A549 (cell line): ENCODE data around the gene EML5. TPM values are rescaled to one million over a fixed set of nuclear protein-coding genes. Genes with fewer than 3 reads are reported as not detected.

Source experiments
- ATAC-seq, 2 experiments: fragments of 200-7000 bp in 1 of 2; fragments of >200 bp in 1 of 2; cut with Nextera tagmentation in 1 of 2; cut with Tn5 transposase in 1 of 2; 3 replicates each; pipeline versions ENCODE4 v1.8.0 to v1.9.1; 2018 to 2020; ENCODE audit warnings: mild to moderate bottlenecking in 1 of 2, moderate library complexity in 1 of 2
- CTCF ChIA-PET: fragments of 300-600 bp; sonication (Branson Sonifier 250); formaldehyde crosslinking; extraction: SDS; loops from one replicate; lab custom pipeline; 2021; ENCODE audit warnings: antibody characterized with exemption, inconsistent platforms; lab: Yijun Ruan, JAX
- POLR2A ChIA-PET: fragments of 350-600 bp; formaldehyde crosslinking; extraction: SDS; loops from one replicate; lab custom pipeline; 2021; ENCODE audit warnings: antibody characterized with exemption, inconsistent platforms; lab: Yijun Ruan, JAX
- DNase-seq, 2 experiments: peaks; one replicate each; pipeline versions ENCODE4 v3.0.0 to v3.0.0-alpha.2; 2011 to 2016; ENCODE audit warnings: low read depth in 1 of 2, low spot score in 1 of 2
- FAIRE-seq: peaks from 2 replicates; lab custom pipeline; 2011; peaks lifted over from hg19 to GRCh38; lab: Jason Lieb, UNC
- H3K27ac ChIP-seq, 2 experiments: fragments of >200 bp; sonication (Bioruptor Twin); formaldehyde crosslinking; 3 replicates each; pipeline ENCODE4 v1.5.1; 2016 to 2017
- H3K4me1 ChIP-seq: fragments of >200 bp; sonication (Bioruptor Twin); formaldehyde crosslinking; 3 replicates; pipeline ENCODE4 v1.6.1; 2016
- H3K4me2 ChIP-seq: fragments of >200 bp; sonication (Bioruptor Twin); formaldehyde crosslinking; 3 replicates; pipeline ENCODE4 v1.6.1; 2016
- H3K4me3 ChIP-seq: fragments of >200 bp; sonication (Bioruptor Twin); formaldehyde crosslinking; 3 replicates; pipeline ENCODE4 v1.5.1; 2016
- H3K9me3 ChIP-seq: fragments of >200 bp; sonication (Bioruptor Twin); formaldehyde crosslinking; 3 replicates; pipeline ENCODE4 v1.6.1; 2016
- CHD2 ChIP-seq: fragments of 150-350 bp; IDR thresholded peaks from 2 replicates; pipeline ENCODE4 v1.6.1; 2014; ENCODE audit warnings: low read length; ENCODE audit not compliant: partially characterized antibody
- CHD4 ChIP-seq: fragments of 200-600 bp; sonication (generic); IDR thresholded peaks from 2 replicates; pipeline ENCODE4 v1.6.1; 2016; ENCODE audit warnings: antibody characterized with exemption, mild to moderate bottlenecking, borderline replicate concordance
- EHF ChIP-seq: fragments of 250-450 bp; sonication (Bioruptor Pico); IDR thresholded peaks from 2 replicates; pipeline ENCODE4 v1.5.0; 2020; ENCODE audit warnings: mild to moderate bottlenecking
- ELK1 ChIP-seq: fragments of 150-350 bp; IDR thresholded peaks from 2 replicates; pipeline ENCODE4 v1.6.1; 2014; ENCODE audit warnings: low read depth, mild to moderate bottlenecking, low read length
- EP300 ChIP-seq, 2 experiments: fragments of >200 bp; sonication (Bioruptor Twin); formaldehyde crosslinking; IDR thresholded peaks; 2 replicates in 1 of 2; 3 replicates in 1 of 2; pipeline ENCODE4 v1.6.1; 2016 to 2017
- FOSB ChIP-seq: fragments of 250-450 bp; sonication (Bioruptor Pico); IDR thresholded peaks from 2 replicates; pipeline ENCODE4 v1.5.0; 2020; ENCODE audit warnings: mild to moderate bottlenecking, moderate library complexity
- HEYL ChIP-seq: fragments of 250-450 bp; sonication (Bioruptor Pico); IDR thresholded peaks from 2 replicates; pipeline ENCODE4 v1.8.0; 2021; ENCODE audit warnings: mild to moderate bottlenecking, moderate library complexity
- HOXB5 ChIP-seq: fragments of 250-450 bp; sonication (Bioruptor Pico); IDR thresholded peaks from 2 replicates; pipeline ENCODE4 v1.5.0; 2020; ENCODE audit warnings: mild to moderate bottlenecking, moderate library complexity
- JUN ChIP-seq, 2 experiments: fragments of >200 bp; sonication (Bioruptor Twin); formaldehyde crosslinking; IDR thresholded peaks; 2 replicates in 1 of 2; 3 replicates in 1 of 2; pipeline ENCODE4 v1.6.1; 2016 to 2017
- JUNB ChIP-seq: fragments of >200 bp; sonication (Bioruptor Twin); formaldehyde crosslinking; IDR thresholded peaks from 2 replicates; pipeline ENCODE4 v1.6.1; 2016
- KDM5A ChIP-seq: fragments of 200-600 bp; sonication (generic); IDR thresholded peaks from 2 replicates; pipeline ENCODE4 v1.6.1; 2016; ENCODE audit warnings: antibody characterized with exemption, mild to moderate bottlenecking
- MAFK ChIP-seq: fragments of 450-650 bp; IDR thresholded peaks from 2 replicates; pipeline ENCODE4 v1.6.1; 2014; ENCODE audit not compliant: partially characterized antibody
- NR3C1 ChIP-seq: fragments of >200 bp; sonication (Bioruptor Twin); formaldehyde crosslinking; IDR thresholded peaks from 3 replicates; pipeline ENCODE4 v1.6.1; 2017
- POLR2A ChIP-seq: IDR thresholded peaks from 2 replicates; pipeline ENCODE4 v1.6.1; 2012; ENCODE audit warnings: mild to moderate bottlenecking, low read length
- RARB ChIP-seq: fragments of 250-450 bp; sonication (Bioruptor Pico); IDR thresholded peaks from 2 replicates; pipeline ENCODE4 v1.8.0; 2021; ENCODE audit warnings: mild to moderate bottlenecking, moderate library complexity
- RCOR1 ChIP-seq: fragments of 150-350 bp; IDR thresholded peaks from 2 replicates; pipeline ENCODE4 v1.6.1; 2014; ENCODE audit warnings: antibody characterized with exemption, low read length, low read depth
- REST ChIP-seq: fragments of 200-600 bp; sonication (generic); IDR thresholded peaks from 2 replicates; pipeline ENCODE4 v1.6.1; 2016; ENCODE audit warnings: antibody characterized with exemption, mild to moderate bottlenecking, moderate library complexity
- SMC3 ChIP-seq: fragments of >200 bp; sonication (Bioruptor Twin); formaldehyde crosslinking; IDR thresholded peaks from 3 replicates; pipeline ENCODE4 v1.6.1; 2018; ENCODE audit warnings: inconsistent platforms
- WGBS: methylation state at CpG from one replicate; pipeline ENCODE4 v1.1.6; 2017; ENCODE audit errors: missing lambda C conversion rate; 5-methylcytosine and 5-hydroxymethylcytosine counted together
- polyA plus RNA-seq, 4 experiments: library from polyadenylated mRNA; depleted of rRNA in 3 of 4; stranded (reverse); fragments of >200 nt; fragmentation: RNase III in 1 of 4; extraction: RNeasy Plus Mini Kit Qiagen cat#74134 plus additional on column Dnase treatment in 1 of 4; gene quantifications; 2 replicates in 3 of 4; 3 replicates in 1 of 4; pipeline ENCODE4 v1.2.3, GENCODE V29; 2011 to 2017
- TF ChIP-seq, protein P1 (sequence below): IDR thresholded peaks from 2 replicates; pipeline ENCODE4 v1.6.1; 2012
- TF ChIP-seq, protein P2 (sequence below): fragments of 250-450 bp; sonication (Bioruptor Pico); IDR thresholded peaks from 2 replicates; pipeline ENCODE4 v1.5.0; 2021; ENCODE audit warnings: mild to moderate bottlenecking, moderate library complexity, borderline replicate concordance

EML5 gene
- polyA plus RNA-seq, 2 of the 4 experiments (the other 2 are of a cell fraction): 0.44 to 0.62 TPM

DNA sequence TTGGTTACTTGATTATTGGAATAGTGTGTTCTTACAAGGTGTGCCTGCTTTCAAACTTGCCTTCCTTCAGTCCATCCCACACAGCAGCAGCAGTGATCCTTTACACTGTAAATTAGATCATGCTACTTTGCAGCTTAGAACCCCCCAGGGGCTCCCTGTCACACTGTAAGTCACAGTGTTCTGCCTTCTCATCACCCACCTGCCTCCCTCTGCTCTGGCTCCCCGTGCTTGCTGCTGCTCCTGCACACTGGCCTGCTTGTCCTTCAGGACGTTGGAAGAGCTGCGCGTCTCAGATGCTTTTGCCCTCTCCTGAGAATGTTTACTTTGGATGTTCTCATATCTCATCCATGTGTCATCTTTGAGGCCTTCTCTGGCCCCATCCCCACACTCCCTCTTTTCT, 202.6 kb downstream of the EML5 start:
- Histone ChIP-seq H3K9me3 (no peaks in the 10 kb centered on the region), H3K4me1 (peaks cover 31% of the 10 kb centered on the region), H3K4me2 (peak overlapping the region; percentile 57), H3K4me3 (no peak overlapping the region), H3K27ac (peak overlapping the region; percentile 45 to 57; a peak in 4 of 6 replicates)
- ChIA-PET POLR2A (no interaction called here), CTCF (interaction anchor here (0.7 kb wide), 1 partner anchor 10 kb away, joined by 3 read pairs; no protein-coding TSS in a partner anchor)
- TF ChIP-seq SMC3 (no peak), REST (no peak), KDM5A (no peak), NR3C1 (no peak), JUN (IDR thresholded peaks at IDR 0.05) (no peak), CHD4 (no peak)
- TF ChIP-seq, protein P1, sequence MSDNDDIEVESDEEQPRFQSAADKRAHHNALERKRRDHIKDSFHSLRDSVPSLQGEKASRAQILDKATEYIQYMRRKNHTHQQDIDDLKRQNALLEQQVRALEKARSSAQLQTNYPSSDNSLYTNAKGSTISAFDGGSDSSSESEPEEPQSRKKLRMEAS: 0 out of 2 replicates have a peak, but pooled peaks have one; percentile 13
- TF ChIP-seq, protein P2, sequence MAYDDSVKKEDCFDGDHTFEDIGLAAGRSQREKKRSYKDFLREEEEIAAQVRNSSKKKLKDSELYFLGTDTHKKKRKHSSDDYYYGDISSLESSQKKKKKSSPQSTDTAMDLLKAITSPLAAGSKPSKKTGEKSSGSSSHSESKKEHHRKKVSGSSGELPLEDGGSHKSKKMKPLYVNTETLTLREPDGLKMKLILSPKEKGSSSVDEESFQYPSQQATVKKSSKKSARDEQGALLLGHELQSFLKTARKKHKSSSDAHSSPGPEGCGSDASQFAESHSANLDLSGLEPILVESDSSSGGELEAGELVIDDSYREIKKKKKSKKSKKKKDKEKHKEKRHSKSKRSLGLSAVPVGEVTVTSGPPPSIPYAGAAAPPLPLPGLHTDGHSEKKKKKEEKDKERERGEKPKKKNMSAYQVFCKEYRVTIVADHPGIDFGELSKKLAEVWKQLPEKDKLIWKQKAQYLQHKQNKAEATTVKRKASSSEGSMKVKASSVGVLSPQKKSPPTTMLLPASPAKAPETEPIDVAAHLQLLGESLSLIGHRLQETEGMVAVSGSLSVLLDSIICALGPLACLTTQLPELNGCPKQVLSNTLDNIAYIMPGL (CRISPR knock-in tag): no peak
- no peak for FAIRE-seq
- peak; percentile 96 to 97 for ATAC-seq
- 8% methylated on average over 4 of the region's 4 CpGs for WGBS
- DNase-seq: peak; percentile 28 to 58

DNA sequence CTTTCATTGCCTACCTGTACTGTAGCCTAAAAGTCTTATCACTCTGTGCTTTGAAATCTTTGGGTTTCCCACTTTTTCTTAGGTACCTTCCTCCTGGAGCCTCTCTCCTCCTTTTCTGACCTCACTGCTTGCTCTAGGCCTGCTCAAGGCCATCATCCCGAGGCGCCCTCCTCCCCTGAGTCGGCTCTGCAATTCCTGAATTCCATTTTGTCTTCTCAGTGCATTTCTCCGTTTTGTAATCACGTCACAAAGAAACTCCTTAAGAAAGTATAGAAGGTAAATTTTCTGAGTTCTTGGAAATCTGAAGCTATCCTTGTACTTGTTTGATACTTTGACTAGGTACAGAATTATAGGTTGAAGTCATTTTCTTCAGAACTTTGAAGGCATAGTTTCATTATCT, 204.7 kb downstream of the EML5 start:
- H3K9me3 ChIP-seq: no peaks in the 10 kb centered on the region
- CTCF ChIA-PET: no interaction called here
- no peak overlapping the region for H3K4me3 ChIP-seq
- no peak overlapping the region; a peak in 1 of 6 replicates for H3K27ac ChIP-seq
- DNase-seq (no peak), FAIRE-seq (no peak), ATAC-seq (no peak)
- H3K4me2 ChIP-seq: no peak overlapping the region
- TF ChIP-seq MAFK: no peak
- TF ChIP-seq EP300 (IDR thresholded peaks at IDR 0.05): no peak
- no peak for TF ChIP-seq EHF (CRISPR knock-in tag)
- TF ChIP-seq POLR2A: no peak
- no peak for TF ChIP-seq NR3C1
- H3K4me1 ChIP-seq: peaks cover 31% of the 10 kb centered on the region
- POLR2A ChIA-PET: no interaction called here
- WGBS: 93% methylated on average over 5 of the region's 5 CpGs

DNA sequence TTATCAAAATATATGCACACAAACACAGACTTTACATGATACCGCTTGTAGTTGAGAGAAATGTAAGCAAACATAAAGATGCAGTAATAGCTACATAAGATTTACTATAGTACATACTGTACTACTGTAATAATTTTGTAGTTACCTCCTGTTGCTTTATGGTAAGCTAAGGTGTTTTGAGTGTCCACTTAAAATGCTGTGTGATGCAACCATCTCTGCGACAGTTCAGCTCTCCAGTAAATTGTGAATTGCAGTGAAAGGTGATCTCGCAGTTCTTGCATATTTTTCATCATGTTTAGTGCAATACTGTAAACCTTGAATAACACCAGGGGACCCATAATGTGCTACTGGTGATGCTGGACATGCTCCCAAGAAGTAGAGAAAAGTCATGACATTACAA, 208.3 kb downstream of the EML5 start:
- 95% methylated on average over 3 of the region's 3 CpGs for WGBS
- H3K4me1 ChIP-seq: peaks cover 15% of the 10 kb centered on the region
- no peaks in the 10 kb centered on the region for H3K9me3 ChIP-seq
- ChIA-PET POLR2A (no interaction called here), CTCF (no interaction called here)
- no peak overlapping the region for H3K4me3 ChIP-seq
- ATAC-seq (no peak), DNase-seq (no peak), FAIRE-seq (peak; percentile 28)
- no peak overlapping the region for H3K27ac ChIP-seq
- no peak for TF ChIP-seq FOSB (CRISPR knock-in tag)
- TF ChIP-seq SMC3: no peak
- no peak for TF ChIP-seq ELK1
- no peak for TF ChIP-seq MAFK
- TF ChIP-seq, protein P1: no peak
- no peak for TF ChIP-seq CHD4
- TF ChIP-seq RCOR1: no peak
- TF ChIP-seq CHD2: no peak
- no peak for TF ChIP-seq RARB (CRISPR knock-in tag)
- TF ChIP-seq EHF (CRISPR knock-in tag): no peak
- TF ChIP-seq HEYL (CRISPR knock-in tag): no peak
- no peak for TF ChIP-seq HOXB5 (CRISPR knock-in tag)
- TF ChIP-seq JUNB: no peak
- H3K4me2 ChIP-seq: no peak overlapping the region
